Measurements from ENCODE around the gene NOX1.
"Not testable (repeated sequence)": the region's sequence is repeated elsewhere in the genome, so short reads cannot be mapped to it uniquely, and the experiment has no call there.

- TF ChIP-seq CTCF, POLR2A, POLR2AphosphoS5 (IDR thresholded peaks at IDR 0.05): not testable (repeated sequence)
These were observed 65.9 kb downstream of the NOX1 start for GRCh38 chrX:100808265-100808664.
